Central memory CD8-positive, alpha-beta T cell (primary cell): ENCODE measurements around the gene ATPAF1.

Experiments used
- ATAC-seq: fragments of 150-1000 bp; cut with Tn5 transposase; replicated peaks from 2 replicates; pipeline ENCODE4 v1.10.0; 2022; ENCODE audit warnings: mild to moderate bottlenecking, moderate FRiP score, moderate number of reproducible peaks; ENCODE audit not compliant: poor library complexity, severe bottlenecking; ENCODE audit errors: extremely low read depth
- DNase-seq, 2 donors: peaks; one replicate each; pipeline ENCODE4 v3.0.0; 2021; ENCODE audit warnings: low spot score in 2 of 2
- H3K27ac Mint-ChIP-seq: one replicate; pipeline ENCODE4 v1.8.0; 2022; ENCODE audit warnings: low read depth, mild to moderate bottlenecking, moderate library complexity, mixed read lengths
- H3K27me3 Mint-ChIP-seq: one replicate; pipeline ENCODE4 v1.8.0; 2022; ENCODE audit warnings: mixed read lengths
- H3K36me3 Mint-ChIP-seq: one replicate; pipeline ENCODE4 v1.8.0; 2022; ENCODE audit warnings: mild to moderate bottlenecking, moderate library complexity, mixed read lengths; ENCODE audit not compliant: insufficient read depth
- H3K4me1 Mint-ChIP-seq: one replicate; pipeline ENCODE4 v1.8.0; 2022; ENCODE audit warnings: mixed read lengths
- H3K4me3 Mint-ChIP-seq: one replicate; pipeline ENCODE4 v1.8.0; 2022; ENCODE audit warnings: mild to moderate bottlenecking, moderate library complexity, mixed read lengths
- H3K9me3 Mint-ChIP-seq: one replicate; pipeline ENCODE4 v1.8.0; 2022; ENCODE audit warnings: mixed read lengths

The ATPAF1 gene

GRCh38 chr1:46638921-46639320 is 29.2 kb downstream of the ATPAF1 start:
- no peak for DNase-seq
- Mint-ChIP-seq H3K27me3 (no peaks in the 10 kb centered on the region), H3K4me3 (no peak overlapping the region), H3K9me3 (no peaks in the 10 kb centered on the region), H3K27ac (no peak overlapping the region), H3K4me1 (no peaks in the 10 kb centered on the region), H3K36me3 (peaks cover 15% of the 10 kb centered on the region)
- no peak for ATAC-seq

GRCh38 chr1:46637444-46638083 is 30.6 kb downstream of the ATPAF1 start:
- no peak for ATAC-seq
- no peaks in the 10 kb centered on the region for H3K9me3 Mint-ChIP-seq
- H3K27me3 Mint-ChIP-seq, result no peaks in the 10 kb centered on the region
- H3K4me3 Mint-ChIP-seq, result no peak overlapping the region
- DNase-seq, result no peak
- no peak overlapping the region for H3K27ac Mint-ChIP-seq
- H3K4me1 Mint-ChIP-seq, result no peaks in the 10 kb centered on the region
- peaks cover 18% of the 10 kb centered on the region for H3K36me3 Mint-ChIP-seq

GRCh38 chr1:46635205-46635604 is 33.0 kb downstream of the ATPAF1 start:
- Mint-ChIP-seq H3K9me3 (no peaks in the 10 kb centered on the region), H3K27me3 (no peaks in the 10 kb centered on the region), H3K4me3 (no peak overlapping the region), H3K36me3 (peaks cover 14% of the 10 kb centered on the region), H3K4me1 (no peaks in the 10 kb centered on the region), H3K27ac (no peak overlapping the region)
- ATAC-seq (no peak), DNase-seq (no peak)

- Mint-ChIP-seq H3K9me3 (no peaks in the 10 kb centered on the region), H3K27me3 (no peaks in the 10 kb centered on the region), H3K27ac (no peak overlapping the region), H3K4me3 (no peak overlapping the region), H3K36me3 (peaks cover 9% of the 10 kb centered on the region), H3K4me1 (no peaks in the 10 kb centered on the region)
- DNase-seq (no peak), ATAC-seq (no peak)
Measured at GRCh38 chr1:46630719-46631118, 37.4 kb downstream of the ATPAF1 start.

GRCh38 chr1:46623743-46624644 is 44.2 kb downstream of the ATPAF1 start:
- Mint-ChIP-seq H3K27me3 (no peaks in the 10 kb centered on the region), H3K4me3 (no peak overlapping the region), H3K4me1 (no peaks in the 10 kb centered on the region), H3K9me3 (no peaks in the 10 kb centered on the region), H3K36me3 (peaks cover 3% of the 10 kb centered on the region), H3K27ac (no peak overlapping the region)
- ATAC-seq (no peak), DNase-seq (no peak)

GRCh38 chr1:46622344-46622743 is 45.8 kb downstream of the ATPAF1 start:
- no peaks in the 10 kb centered on the region for H3K9me3 Mint-ChIP-seq
- peaks cover 4% of the 10 kb centered on the region for H3K4me1 Mint-ChIP-seq
- ATAC-seq (no peak), DNase-seq (no peak)
- H3K4me3 Mint-ChIP-seq, result no peak overlapping the region
- H3K27me3 Mint-ChIP-seq, result no peaks in the 10 kb centered on the region
- peaks cover 2% of the 10 kb centered on the region for H3K36me3 Mint-ChIP-seq
- H3K27ac Mint-ChIP-seq, result no peak overlapping the region

- H3K4me3 Mint-ChIP-seq, result no peak overlapping the region
- no peak overlapping the region for H3K27ac Mint-ChIP-seq
- H3K4me1 Mint-ChIP-seq, result peaks cover 8% of the 10 kb centered on the region
- ATAC-seq (no peak), DNase-seq (no peak)
- H3K36me3 Mint-ChIP-seq, result peaks cover 6% of the 10 kb centered on the region
- H3K27me3 Mint-ChIP-seq, result no peaks in the 10 kb centered on the region
- no peaks in the 10 kb centered on the region for H3K9me3 Mint-ChIP-seq
Measured at GRCh38 chr1:46621930-46622329, 46.2 kb downstream of the ATPAF1 start.

- no peak overlapping the region for H3K4me3 Mint-ChIP-seq
- ATAC-seq (no peak), DNase-seq (no peak)
- peaks cover 25% of the 10 kb centered on the region for H3K4me1 Mint-ChIP-seq
- peaks cover 12% of the 10 kb centered on the region for H3K36me3 Mint-ChIP-seq
- H3K27me3 Mint-ChIP-seq, result no peaks in the 10 kb centered on the region
- no peak overlapping the region for H3K27ac Mint-ChIP-seq
- no peaks in the 10 kb centered on the region for H3K9me3 Mint-ChIP-seq
Measured at GRCh38 chr1:46619656-46620258, 48.4 kb downstream of the ATPAF1 start.

GRCh38 chr1:46618754-46619415 is 49.3 kb downstream of the ATPAF1 start:
- peaks cover 31% of the 10 kb centered on the region for H3K4me1 Mint-ChIP-seq
- no peak for ATAC-seq
- H3K9me3 Mint-ChIP-seq, result no peaks in the 10 kb centered on the region
- H3K4me3 Mint-ChIP-seq, result no peak overlapping the region
- no peak overlapping the region for H3K27ac Mint-ChIP-seq
- H3K36me3 Mint-ChIP-seq, result peaks cover 12% of the 10 kb centered on the region
- no peaks in the 10 kb centered on the region for H3K27me3 Mint-ChIP-seq
- no peak for DNase-seq

GRCh38 chr1:46617833-46618232 is 50.3 kb downstream of the ATPAF1 start:
- Mint-ChIP-seq H3K9me3 (no peaks in the 10 kb centered on the region), H3K4me1 (peaks cover 39% of the 10 kb centered on the region), H3K27me3 (no peaks in the 10 kb centered on the region), H3K27ac (peak overlapping the region; percentile 88), H3K36me3 (peaks cover 15% of the 10 kb centered on the region), H3K4me3 (peak overlapping the region; percentile 79)
- no peak for DNase-seq
- ATAC-seq, result no peak

GRCh38 chr1:46617108-46617800 is 50.9 kb downstream of the ATPAF1 start:
- ATAC-seq (no peak), DNase-seq (no peak)
- peaks cover 39% of the 10 kb centered on the region for H3K4me1 Mint-ChIP-seq

More at GRCh38 chr1:46617108-46617800, 50.9 kb downstream of the ATPAF1 start:
- Mint-ChIP-seq H3K4me3 (peak overlapping the region; percentile 79), H3K27ac (peak overlapping the region; percentile 88), H3K9me3 (no peaks in the 10 kb centered on the region), H3K36me3 (peaks cover 18% of the 10 kb centered on the region), H3K27me3 (no peaks in the 10 kb centered on the region)
